ENCODE measurements around the gene STX18. TPM values are rescaled to one million over a fixed set of nuclear protein-coding genes. Genes with fewer than 3 reads are reported as not detected.

Gene STX18
- 26.0 and 27.6 TPM in 2 replicates for total RNA-seq

GRCh38 chr4:4541661-4542570 is at the start of gene STX18:
Gene STX18, minus strand, starts transcription at chr4:4542048. Its CDS starts 84 bp downstream, at chr4:4541964.

GRCh38 chr4:4386736-4387392 is 155.0 kb downstream of the STX18 start, which contains the start of gene NSG1:
Gene NSG1, plus strand, starts transcription at chr4:4387102. Its CDS starts 528 bp downstream, at chr4:4387630.

Other genes starting within 250 kb of the STX18 start
- gene NSG1, start 154.9 kb downstream of the STX18 start, total RNA-seq: 2.4 and 19.9 TPM in 2 replicates